HEK293T (cell line): ENCODE data around the gene SIK2.

ENCODE experiments used
- BHLHE40 ChIP-seq: fragments of 450-650 bp; IDR thresholded peaks from 2 replicates; pipeline ENCODE4 v1.6.1; 2016; ENCODE audit warnings: mild to moderate bottlenecking, moderate library complexity, borderline replicate concordance
- CTBP1 ChIP-seq: fragments of 450-650 bp; IDR thresholded peaks from 2 replicates; pipeline ENCODE4 v1.6.1; 2016; ENCODE audit warnings: borderline replicate concordance
- ELF4 ChIP-seq: fragments of 450-650 bp; IDR thresholded peaks from 2 replicates; pipeline ENCODE4 v1.6.1; 2017; ENCODE audit warnings: antibody characterized with exemption
- FOXA1 ChIP-seq: fragments of 450-650 bp; IDR thresholded peaks from 2 replicates; pipeline ENCODE4 v1.6.1; 2016; ENCODE audit warnings: mild to moderate bottlenecking
- FOXK2 ChIP-seq: fragments of 450-650 bp; IDR thresholded peaks from 2 replicates; pipeline ENCODE4 v1.6.1; 2016; ENCODE audit warnings: mild to moderate bottlenecking
- FOXM1 ChIP-seq: fragments of 450-650 bp; IDR thresholded peaks from 2 replicates; pipeline ENCODE4 v1.6.1; 2017; ENCODE audit warnings: mild to moderate bottlenecking, borderline replicate concordance
- HDGF ChIP-seq: fragments of 450-650 bp; IDR thresholded peaks from 2 replicates; pipeline ENCODE4 v1.6.1; 2017; ENCODE audit warnings: antibody characterized with exemption, borderline replicate concordance
- LEF1 ChIP-seq: fragments of 450-650 bp; IDR thresholded peaks from 2 replicates; pipeline ENCODE4 v1.6.1; 2017; ENCODE audit warnings: mild to moderate bottlenecking, borderline replicate concordance
- NFRKB ChIP-seq: fragments of 450-650 bp; IDR thresholded peaks from 2 replicates; pipeline ENCODE4 v1.6.1; 2016; ENCODE audit warnings: mild to moderate bottlenecking, moderate library complexity
- PKNOX1 ChIP-seq: fragments of 450-650 bp; IDR thresholded peaks from 2 replicates; pipeline ENCODE4 v1.6.1; 2016
- SP1 ChIP-seq: fragments of 450-650 bp; IDR thresholded peaks from 2 replicates; pipeline ENCODE4 v1.6.1; 2017
- SUZ12 ChIP-seq: fragments of 450-650 bp; IDR thresholded peaks from 2 replicates; pipeline ENCODE4 v1.6.1; 2016; ENCODE audit warnings: mild to moderate bottlenecking
- TARDBP ChIP-seq: fragments of 450-650 bp; IDR thresholded peaks from 2 replicates; pipeline ENCODE4 v1.6.1; 2016
- ZNF384 ChIP-seq: fragments of 450-650 bp; IDR thresholded peaks from 2 replicates; pipeline ENCODE4 v1.6.1; 2016

DNA sequence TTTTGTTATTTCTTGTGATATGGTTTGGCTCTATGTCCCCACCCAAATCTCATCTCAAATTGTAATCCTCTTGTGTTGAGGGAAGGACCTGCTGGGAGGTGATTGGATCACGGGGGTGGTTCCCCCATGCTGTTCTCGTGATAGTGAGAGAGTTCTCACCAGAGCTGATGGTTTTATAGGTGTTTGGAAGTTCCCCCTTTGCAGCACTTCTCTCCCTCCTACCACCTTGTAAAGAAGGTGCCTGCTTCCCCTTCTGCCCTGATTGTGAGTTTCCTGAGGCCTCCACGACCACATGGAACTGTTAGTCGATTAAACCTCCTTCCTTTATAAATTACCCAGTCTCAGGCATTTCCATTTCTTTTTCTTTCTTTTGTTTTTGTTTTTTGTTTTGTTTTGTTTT lies 24.4 kb upstream of the SIK2 start:
- TF ChIP-seq LEF1 (no peak), FOXA1 (no peak), HDGF (no peak), FOXM1 (no peak), BHLHE40 (no peak), TARDBP (no peak), FOXK2 (no peak), ZNF384 (no peak), SUZ12 (no peak), SP1 (no peak), CTBP1 (no peak), NFRKB (no peak), ELF4 (no peak), PKNOX1 (no peak)
